Loucy (cell line): ENCODE data around the gene PTH1R.

Experiments used
- CTCF ChIP-seq: fragments of 200-600 bp; sonication (generic); conservative IDR thresholded peaks from 2 replicates; pipeline ENCODE4 v1.5.1; 2014; ENCODE audit warnings: mild to moderate bottlenecking, antibody characterized with exemption, low read length
- EZH2phosphoT487 ChIP-seq: fragments of 200-600 bp; IDR thresholded peaks from 2 replicates; pipeline ENCODE4 v1.6.1; 2018; ENCODE audit warnings: antibody characterized with exemption, mild to moderate bottlenecking, moderate library complexity, borderline replicate concordance

GRCh38 chr3:46935989-46936558 lies 58.6 kb downstream of the PTH1R start:
- TF ChIP-seq CTCF (no peak), EZH2phosphoT487 (no peak)
